Keratinocyte (primary cell): ENCODE data around the gene GID8. TPM values are rescaled to one million over a fixed set of nuclear protein-coding genes. Genes with fewer than 3 reads are reported as not detected.

ENCODE experiments used
- DNase-seq: peaks from one replicate; pipeline ENCODE4 v3.0.0-alpha.2; 2011; ENCODE audit warnings: low read depth, missing footprints, low spot score
- FAIRE-seq: peaks from 2 replicates; lab custom pipeline; 2011; peaks lifted over from hg19 to GRCh38; lab: Jason Lieb, UNC
- H2AFZ ChIP-seq: 2 replicates; pipeline ENCODE4 v1.6.0; 2012; ENCODE audit warnings: low read length, control low read depth, inconsistent platforms; ENCODE audit not compliant: control insufficient read depth
- H3K27ac ChIP-seq: 2 replicates; pipeline ENCODE4 v1.5.1; 2011; ENCODE audit warnings: low read length; ENCODE audit not compliant: control insufficient read depth, insufficient read depth
- H3K27me3 ChIP-seq: 3 replicates; pipeline ENCODE4 v1.6.0; 2011; ENCODE audit warnings: low read length; ENCODE audit not compliant: control insufficient read depth, insufficient read depth; ENCODE audit errors: extremely low read depth
- H3K36me3 ChIP-seq, 2 experiments: 2 replicates in 1 of 2; 3 replicates in 1 of 2; pipeline ENCODE4 v1.5.1; 2011; ENCODE audit warnings: low read length in 2 of 2, mild to moderate bottlenecking in 1 of 2; ENCODE audit not compliant: control insufficient read depth in 2 of 2, insufficient read depth in 2 of 2; ENCODE audit errors: extremely low read depth in 1 of 2
- H3K4me1 ChIP-seq: 3 replicates; pipeline ENCODE4 v1.5.1; 2011; ENCODE audit warnings: low read length; ENCODE audit not compliant: control insufficient read depth, insufficient read depth; ENCODE audit errors: extremely low read depth
- H3K4me2 ChIP-seq: 3 replicates; pipeline ENCODE4 v1.6.0; 2011; ENCODE audit warnings: low read depth, low read length; ENCODE audit not compliant: control insufficient read depth, insufficient read depth; ENCODE audit errors: extremely low read depth
- H3K4me3 ChIP-seq, 3 experiments: fragments of 200-600 bp in 1 of 3; sonication (generic) in 1 of 3; 2 replicates in 2 of 3; 3 replicates in 1 of 3; pipeline ENCODE4 v1.5.1; 2011 to 2016; ENCODE audit warnings: low read length in 3 of 3, mild to moderate bottlenecking in 3 of 3, control low read depth in 2 of 3, inconsistent platforms in 1 of 3, low read depth in 1 of 3, mixed read lengths in 1 of 3, mixed run types in 1 of 3, moderate library complexity in 1 of 3; ENCODE audit not compliant: control insufficient read depth in 2 of 3, insufficient read depth in 2 of 3; ENCODE audit errors: extremely low read depth in 1 of 3
- H3K79me2 ChIP-seq: 2 replicates; pipeline ENCODE4 v1.6.0; 2012; ENCODE audit warnings: low read length; ENCODE audit not compliant: control insufficient read depth, insufficient read depth
- H3K9ac ChIP-seq: 3 replicates; pipeline ENCODE4 v1.6.0; 2011; ENCODE audit warnings: low read length; ENCODE audit not compliant: control insufficient read depth, insufficient read depth; ENCODE audit errors: extremely low read depth
- H3K9me1 ChIP-seq: 3 replicates; pipeline ENCODE4 v1.6.0; 2011; ENCODE audit warnings: low read length; ENCODE audit not compliant: control insufficient read depth, insufficient read depth; ENCODE audit errors: extremely low read depth
- H3K9me3 ChIP-seq: 2 replicates; pipeline ENCODE4 v1.5.1; 2012; ENCODE audit warnings: low read depth, low read length; ENCODE audit not compliant: control insufficient read depth
- H4K20me1 ChIP-seq: 3 replicates; pipeline ENCODE4 v1.6.0; 2011; ENCODE audit warnings: low read length; ENCODE audit not compliant: control insufficient read depth, insufficient read depth; ENCODE audit errors: extremely low read depth
- EZH2 ChIP-seq: IDR thresholded peaks from one replicate; pipeline ENCODE4 v1.6.1; 2012; ENCODE audit warnings: inconsistent platforms, mild to moderate bottlenecking, low read length, moderate library complexity
- dilution Hi-C: fragments of 300-500 bp; cut with MboI; formaldehyde crosslinking; loops from one replicate; pipeline ENCODE4 v1.7.0; 2020; ENCODE audit warnings: low sequenced_read_pairs; ENCODE audit not compliant: extremely low pct_ligation_motif_present
- polyA plus RNA-seq, 5 experiments: library from polyadenylated mRNA; depleted of rRNA in 3 of 5; stranded (reverse) in 3 of 5; stranded (forward) in 1 of 5; unstranded in 1 of 5; fragments of >200 nt; gene quantifications; 1 replicate in 1 of 5; 2 replicates in 3 of 5; 3 replicates in 1 of 5; pipeline versions ENCODE4 v1.2.1 to v1.2.3, GENCODE V29; 2011 to 2012; ENCODE audit warnings: missing spikeins in 2 of 5, low read depth in 1 of 5, low replicate concordance in 1 of 5
- TF ChIP-seq, protein P1 (sequence below), 3 experiments: IDR thresholded peaks in 1 of 3; conservative IDR thresholded peaks in 1 of 3; optimal IDR thresholded peaks in 1 of 3; 2 replicates in 2 of 3; 3 replicates in 1 of 3; pipeline versions ENCODE3 to v1.5.1; 2011; ENCODE audit warnings: low read length in 3 of 3, mild to moderate bottlenecking in 3 of 3, moderate library complexity in 2 of 3, control low read depth in 1 of 3, inconsistent platforms in 1 of 3; ENCODE audit not compliant: insufficient read depth in 2 of 3; ENCODE audit errors: extremely low read depth in 1 of 3

The GID8 gene
- polyA plus RNA-seq, 1 donor (not counting 4 experiments of a cell fraction or from before 2014, with no cell fraction given), result 23.7 TPM

DNA sequence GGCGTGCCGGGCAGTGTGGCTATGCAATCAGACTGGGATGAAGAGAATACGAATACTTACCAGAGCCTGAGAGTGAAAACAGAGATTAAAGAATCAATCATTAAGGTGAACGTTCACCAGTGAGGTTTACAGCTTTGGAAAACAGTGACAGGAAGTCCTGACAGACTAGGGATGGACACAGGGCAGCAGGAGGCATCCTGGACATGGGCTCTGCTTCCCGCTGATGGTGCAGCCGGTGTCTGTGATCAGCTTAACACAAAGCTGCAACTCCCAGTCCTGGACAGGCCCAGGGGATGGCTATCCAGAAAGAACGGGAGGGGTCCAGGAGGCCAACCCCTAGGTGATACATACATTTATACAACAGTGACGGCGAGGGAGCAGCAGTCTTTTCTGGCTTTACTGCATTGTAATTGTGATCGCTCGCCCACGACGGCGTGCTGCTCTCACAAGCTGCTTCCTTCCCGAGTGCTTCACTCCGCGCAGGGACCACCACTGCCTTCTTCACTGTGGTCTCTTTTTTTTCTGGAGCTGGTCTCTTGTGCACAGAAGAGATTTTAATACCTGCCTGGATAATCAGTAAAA lies 32.3 kb upstream of the GID8 start:
- Histone ChIP-seq H4K20me1 (peaks cover 15% of the 10 kb centered on the region), H3K27me3 (no peaks in the 10 kb centered on the region), H3K36me3 (peaks cover 54 to 68% of the 10 kb centered on the region in 2 experiments), H3K4me1 (peaks cover 7% of the 10 kb centered on the region), H3K79me2 (peaks cover 34% of the 10 kb centered on the region), H3K4me3 (no peak overlapping the region), H3K4me2 (no peak overlapping the region), H3K27ac (no peak overlapping the region), H2AFZ (no peak overlapping the region), H3K9me1 (no peaks in the 10 kb centered on the region), H3K9me3 (no peaks in the 10 kb centered on the region), H3K9ac (no peak overlapping the region)
- TF ChIP-seq, protein P1, sequence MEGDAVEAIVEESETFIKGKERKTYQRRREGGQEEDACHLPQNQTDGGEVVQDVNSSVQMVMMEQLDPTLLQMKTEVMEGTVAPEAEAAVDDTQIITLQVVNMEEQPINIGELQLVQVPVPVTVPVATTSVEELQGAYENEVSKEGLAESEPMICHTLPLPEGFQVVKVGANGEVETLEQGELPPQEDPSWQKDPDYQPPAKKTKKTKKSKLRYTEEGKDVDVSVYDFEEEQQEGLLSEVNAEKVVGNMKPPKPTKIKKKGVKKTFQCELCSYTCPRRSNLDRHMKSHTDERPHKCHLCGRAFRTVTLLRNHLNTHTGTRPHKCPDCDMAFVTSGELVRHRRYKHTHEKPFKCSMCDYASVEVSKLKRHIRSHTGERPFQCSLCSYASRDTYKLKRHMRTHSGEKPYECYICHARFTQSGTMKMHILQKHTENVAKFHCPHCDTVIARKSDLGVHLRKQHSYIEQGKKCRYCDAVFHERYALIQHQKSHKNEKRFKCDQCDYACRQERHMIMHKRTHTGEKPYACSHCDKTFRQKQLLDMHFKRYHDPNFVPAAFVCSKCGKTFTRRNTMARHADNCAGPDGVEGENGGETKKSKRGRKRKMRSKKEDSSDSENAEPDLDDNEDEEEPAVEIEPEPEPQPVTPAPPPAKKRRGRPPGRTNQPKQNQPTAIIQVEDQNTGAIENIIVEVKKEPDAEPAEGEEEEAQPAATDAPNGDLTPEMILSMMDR (optimal IDR thresholded peaks at IDR 0.05 in 1 of 3, IDR thresholded peaks at IDR 0.05 in 1 of 3, conservative IDR thresholded peaks at IDR 0.05 in 1 of 3; ENCODE audit: extremely low read depth in 1 of 3, insufficient read depth in 2 of 3, low read length in 3 of 3), result no peak
- no peak for TF ChIP-seq EZH2
- DNase-seq (no peak), FAIRE-seq (no peak)
- dilution Hi-C loops, result no loop called here

DNA sequence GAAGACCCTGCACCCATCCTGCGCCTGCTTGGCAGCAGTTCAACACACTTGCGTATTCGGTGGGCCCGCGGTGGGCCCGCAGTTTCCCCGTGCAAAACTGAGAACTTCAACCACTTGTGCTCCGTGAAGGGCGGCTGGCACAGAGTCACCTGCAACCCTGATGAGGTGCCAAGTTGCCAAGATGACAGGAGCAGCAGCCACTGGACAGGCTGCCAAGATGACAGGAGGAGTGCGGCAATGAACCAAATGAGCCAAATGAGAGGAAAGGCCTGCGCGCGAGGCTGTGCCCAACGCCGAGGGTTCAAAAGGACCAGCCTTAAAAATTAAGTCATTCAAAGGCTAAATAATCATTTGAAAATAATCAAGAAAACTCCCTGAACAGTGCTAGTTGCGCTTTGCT lies 31.7 kb upstream of the GID8 start:
- Histone ChIP-seq H3K4me2 (no peak overlapping the region), H3K4me1 (peaks cover 1% of the 10 kb centered on the region), H3K9ac (no peak overlapping the region), H2AFZ (no peak overlapping the region), H3K27ac (no peak overlapping the region), H4K20me1 (peaks cover 15% of the 10 kb centered on the region), H3K9me1 (no peaks in the 10 kb centered on the region), H3K4me3 (no peak overlapping the region), H3K9me3 (no peaks in the 10 kb centered on the region), H3K27me3 (no peaks in the 10 kb centered on the region), H3K79me2 (peaks cover 40% of the 10 kb centered on the region), H3K36me3 (peaks cover 58 to 74% of the 10 kb centered on the region in 2 experiments)
- TF ChIP-seq, protein P1 (optimal IDR thresholded peaks at IDR 0.05 in 1 of 3, IDR thresholded peaks at IDR 0.05 in 1 of 3, conservative IDR thresholded peaks at IDR 0.05 in 1 of 3; ENCODE audit: extremely low read depth in 1 of 3, insufficient read depth in 2 of 3, low read length in 3 of 3), result no peak
- TF ChIP-seq EZH2, result no peak
- no peak for DNase-seq
- no peak for FAIRE-seq
- dilution Hi-C loops, result no loop called here
